IgD-negative memory B cell (primary cell): ENCODE data around the gene GIMAP8. TPM values are rescaled to one million over a fixed set of nuclear protein-coding genes. Genes with fewer than 3 reads are reported as not detected.
"Not testable (repeated sequence)": the region's sequence is repeated elsewhere in the genome, so short reads cannot be mapped to it uniquely, and the experiment has no call there.

Experiments
- H3K27ac Mint-ChIP-seq, 3 donors: one replicate each; pipeline ENCODE4 v1.8.0; 2020 to 2022; ENCODE audit warnings: mild to moderate bottlenecking in 3 of 3, mixed read lengths in 3 of 3, moderate library complexity in 1 of 3
- H3K27me3 Mint-ChIP-seq: one replicate; pipeline ENCODE4 v1.8.0; 2021; ENCODE audit warnings: mixed read lengths
- H3K36me3 Mint-ChIP-seq: one replicate; pipeline ENCODE4 v1.8.0; 2020; ENCODE audit warnings: mild to moderate bottlenecking, mixed read lengths
- H3K4me1 Mint-ChIP-seq, 3 donors: one replicate each; pipeline ENCODE4 v1.8.0; 2020 to 2022; ENCODE audit warnings: mixed read lengths in 3 of 3, mild to moderate bottlenecking in 1 of 3
- H3K4me3 Mint-ChIP-seq, 4 donors: one replicate each; pipeline ENCODE4 v1.8.0; 2020 to 2022; ENCODE audit warnings: mild to moderate bottlenecking in 4 of 4, mixed read lengths in 4 of 4, moderate library complexity in 3 of 4
- H3K9me3 Mint-ChIP-seq, 3 donors: one replicate each; pipeline ENCODE4 v1.8.0; 2020 to 2021; ENCODE audit warnings: mixed read lengths in 3 of 3, mild to moderate bottlenecking in 1 of 3
- polyA plus RNA-seq: library from polyadenylated mRNA; unstranded; fragments of 300-500 nt; fragmentation: Illumina TruSeq; gene quantifications from one replicate; pipeline ENCODE4 v1.2.3, GENCODE V29; 2021

Gene GIMAP8
- polyA plus RNA-seq, 1 donor from 2014 or later = 1.4 TPM

DNA sequence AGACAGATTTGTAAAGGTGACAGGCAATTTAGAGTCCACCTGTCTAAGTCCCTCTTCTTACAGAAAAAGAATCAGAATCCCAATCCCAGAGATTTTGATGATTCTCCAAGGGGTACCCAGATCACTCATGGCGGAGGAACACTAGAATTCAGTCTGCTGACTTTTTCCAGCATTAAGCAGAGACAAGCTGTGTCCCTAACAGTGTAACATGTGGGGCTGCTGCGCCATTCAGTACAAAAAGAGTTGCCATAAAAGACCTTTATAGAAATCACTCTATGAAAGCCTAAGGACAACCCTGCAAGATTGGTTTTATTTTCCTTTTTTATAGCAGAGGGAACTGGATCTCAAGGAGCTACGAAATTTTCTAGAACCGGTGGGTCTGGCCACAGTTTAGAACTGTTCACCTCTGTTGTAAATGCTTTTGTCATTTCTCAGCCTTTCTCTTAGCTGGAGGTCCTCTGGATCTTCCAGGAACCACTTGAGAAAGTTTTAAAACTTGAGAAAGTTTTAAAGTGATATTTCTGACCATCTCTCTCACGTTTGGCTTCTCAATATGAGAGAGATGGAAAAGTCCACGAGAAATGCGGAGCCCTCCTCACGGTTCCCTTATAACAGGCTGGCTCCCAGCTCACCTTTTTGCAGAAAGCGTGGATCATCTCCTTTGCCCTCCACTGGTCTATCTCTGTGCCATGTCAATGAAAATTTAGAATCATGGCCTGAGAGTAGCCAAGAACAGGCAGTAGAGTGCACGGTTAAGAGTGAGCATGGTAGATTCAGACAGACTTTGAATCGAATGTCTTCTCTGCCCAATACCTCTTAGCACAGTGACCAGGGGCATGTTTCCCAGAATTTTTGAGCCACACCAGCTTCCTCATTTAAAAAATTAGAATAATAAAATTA is 65.1 kb downstream of the GIMAP8 start:
- H3K4me1 Mint-ChIP-seq = peaks cover 0 to 6% (median 0%) of the 10 kb centered on the region in 3 donors
- peaks cover 1% of the 10 kb centered on the region for H3K27me3 Mint-ChIP-seq
- peaks cover 0 to 4% (median 2%) of the 10 kb centered on the region in 3 donors for H3K9me3 Mint-ChIP-seq
- no peaks in the 10 kb centered on the region for H3K36me3 Mint-ChIP-seq
- H3K4me3 Mint-ChIP-seq = peak overlapping the region; percentile 42 to 86 (median 74)
- no peak overlapping the region for H3K27ac Mint-ChIP-seq

DNA sequence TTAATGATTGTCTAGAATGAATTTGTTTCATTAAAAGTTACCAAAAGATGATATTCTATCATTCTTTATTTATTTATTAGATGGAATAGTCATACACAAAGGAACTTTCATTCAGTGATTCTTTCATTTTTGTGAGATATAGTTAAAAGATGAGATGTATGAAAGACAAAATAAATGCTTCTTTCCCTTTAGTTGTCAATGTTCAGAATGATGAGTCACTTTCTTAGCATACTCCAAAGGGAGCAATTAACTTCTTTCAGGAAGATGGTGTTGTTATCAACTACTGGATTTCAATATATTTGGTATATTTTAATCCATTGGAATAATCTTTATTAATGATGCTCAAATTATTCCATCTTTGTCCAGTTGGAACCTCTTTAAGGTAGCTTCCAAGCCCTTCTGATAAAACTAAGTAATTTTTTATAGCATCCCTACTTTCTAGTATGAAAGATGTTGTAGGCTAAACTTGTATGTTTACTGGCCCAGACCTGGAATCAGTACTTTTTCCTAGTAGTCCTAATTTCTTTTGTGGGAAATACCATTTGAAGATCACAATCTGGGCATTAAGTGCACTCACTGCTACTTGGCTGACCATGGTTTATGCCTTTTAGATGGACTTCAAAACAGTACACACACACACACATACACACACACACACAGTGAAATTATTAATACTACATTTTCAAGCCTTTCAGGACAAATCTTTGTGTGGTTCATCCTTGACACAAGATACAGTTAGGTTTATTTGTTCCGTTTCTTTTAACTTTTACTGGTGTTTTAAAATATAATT is 66.7 kb downstream of the GIMAP8 start:
- Mint-ChIP-seq H3K4me1 (peaks cover 0 to 6% (median 0%) of the 10 kb centered on the region in 3 donors), H3K9me3 (no peaks in the 10 kb centered on the region), H3K36me3 (no peaks in the 10 kb centered on the region), H3K27ac (no peak overlapping the region), H3K27me3 (peaks cover 1% of the 10 kb centered on the region), H3K4me3 (peak overlapping the region in 2 of 4 donors; percentile 31 to 54)

- no peaks in the 10 kb centered on the region for H3K36me3 Mint-ChIP-seq
- no peak overlapping the region for H3K4me3 Mint-ChIP-seq
- H3K27ac Mint-ChIP-seq = no peak overlapping the region
- H3K9me3 Mint-ChIP-seq = no peaks in the 10 kb centered on the region
- peaks cover 1% of the 10 kb centered on the region for H3K27me3 Mint-ChIP-seq
- H3K4me1 Mint-ChIP-seq = peaks cover 0 to 6% (median 0%) of the 10 kb centered on the region in 3 donors
Observed at GRCh38 chr7:150519310-150519709, 68.9 kb downstream of the GIMAP8 start.

DNA sequence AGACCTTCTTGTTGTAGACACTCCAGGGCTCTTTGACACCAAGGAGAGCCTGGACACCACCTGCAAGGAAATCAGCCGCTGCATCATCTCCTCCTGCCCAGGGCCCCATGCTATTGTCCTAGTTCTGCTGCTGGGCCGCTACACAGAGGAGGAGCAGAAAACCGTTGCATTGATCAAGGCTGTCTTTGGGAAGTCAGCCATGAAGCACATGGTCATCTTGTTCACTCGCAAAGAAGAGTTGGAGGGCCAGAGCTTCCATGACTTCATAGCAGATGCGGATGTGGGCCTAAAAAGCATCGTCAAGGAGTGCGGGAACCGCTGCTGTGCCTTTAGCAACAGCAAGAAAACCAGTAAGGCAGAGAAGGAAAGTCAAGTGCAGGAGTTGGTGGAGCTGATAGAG is 69.7 kb downstream of the GIMAP8 start:
- H3K27ac Mint-ChIP-seq = no peak overlapping the region
- no peaks in the 10 kb centered on the region for H3K9me3 Mint-ChIP-seq
- H3K4me1 Mint-ChIP-seq = no peaks in the 10 kb centered on the region
- no peaks in the 10 kb centered on the region for H3K27me3 Mint-ChIP-seq
- no peaks in the 10 kb centered on the region for H3K36me3 Mint-ChIP-seq
- peak overlapping the region in 2 of 4 donors; percentile 77 to 88 for H3K4me3 Mint-ChIP-seq

DNA sequence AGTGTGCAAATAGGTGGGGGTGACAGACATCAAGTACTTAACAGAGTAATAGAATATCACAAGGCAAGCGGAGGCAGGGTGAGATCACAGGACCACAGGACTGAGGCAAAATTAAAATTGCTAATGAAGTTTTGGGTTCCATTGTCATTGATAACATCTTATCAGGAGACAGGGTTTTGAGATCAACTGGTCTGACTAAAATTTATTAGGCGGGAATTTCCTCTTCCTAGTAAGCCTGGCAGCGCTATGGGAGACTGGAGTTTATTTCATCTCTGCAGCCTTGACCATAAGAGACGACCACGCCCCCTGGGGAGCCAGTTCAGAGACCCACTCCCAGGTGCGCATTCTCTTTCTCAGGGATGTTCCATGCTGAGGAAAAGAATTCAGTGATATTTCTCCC is 72.5 kb downstream of the GIMAP8 start:
- not testable (repeated sequence) for H3K9me3 Mint-ChIP-seq, H3K4me3 Mint-ChIP-seq, H3K27me3 Mint-ChIP-seq, H3K27ac Mint-ChIP-seq, H3K36me3 Mint-ChIP-seq, H3K4me1 Mint-ChIP-seq

DNA sequence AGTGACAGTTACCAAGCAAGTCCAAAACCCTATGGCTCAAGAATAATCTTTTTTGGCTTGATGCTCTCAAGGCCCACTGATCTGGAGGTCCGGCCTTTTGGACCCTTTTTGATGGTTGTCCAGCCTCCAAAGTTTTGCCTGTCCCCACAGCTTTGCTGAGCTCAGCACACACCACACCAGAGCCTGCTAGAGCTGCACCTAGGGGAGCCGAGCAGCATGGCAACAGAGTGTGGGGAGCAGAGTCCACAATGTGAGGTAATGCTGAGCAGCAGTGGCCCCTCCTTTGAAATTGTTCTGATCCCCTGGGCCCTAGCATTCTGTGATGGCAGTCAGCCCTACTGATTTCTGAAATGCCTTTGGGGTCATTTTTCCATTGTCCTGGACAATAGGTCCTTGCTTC is 73.6 kb downstream of the GIMAP8 start:
- Mint-ChIP-seq H3K4me1 (no peaks in the 10 kb centered on the region), H3K36me3 (no peaks in the 10 kb centered on the region), H3K4me3 (no peak overlapping the region), H3K27me3 (no peaks in the 10 kb centered on the region), H3K9me3 (peaks cover 2 to 9% (median 3%) of the 10 kb centered on the region in 3 donors), H3K27ac (no peak overlapping the region)

Other genes starting within 250 kb of the GIMAP8 start
- 29.1 TPM for gene LRRC61, start 127.3 kb upstream of the GIMAP8 start, polyA plus RNA-seq
- gene ACTR3C, start 127.1 kb upstream of the GIMAP8 start, polyA plus RNA-seq = 5.2 TPM
- not detected for gene RARRES2, start 109.0 kb upstream of the GIMAP8 start, polyA plus RNA-seq
- 118 TPM for gene REPIN1, start 81.8 kb upstream of the GIMAP8 start, polyA plus RNA-seq
- gene ZNF775, start 71.3 kb upstream of the GIMAP8 start, polyA plus RNA-seq = 5.1 TPM
- 24.1 TPM for gene GIMAP7, start 64.2 kb downstream of the GIMAP8 start, polyA plus RNA-seq
- 16.2 TPM for gene GIMAP4, start 116.8 kb downstream of the GIMAP8 start, polyA plus RNA-seq
- gene GIMAP6, start 181.8 kb downstream of the GIMAP8 start, polyA plus RNA-seq = 4.6 TPM
- 11.9 TPM for gene GIMAP2, start 235.1 kb downstream of the GIMAP8 start, polyA plus RNA-seq